Lung (tissue), 12 donors: ENCODE results near the gene SPACA4. TPM values are rescaled to one million over a fixed set of nuclear protein-coding genes. Genes with fewer than 3 reads are reported as not detected.

Experiments
- ATAC-seq: fragments of 200-7000 bp; cut with Tn5 transposase; one replicate; pipeline ENCODE4 v1.9.1; 2020; ENCODE audit warnings: moderate number of reproducible peaks; ENCODE audit not compliant: insufficient read depth, low FRiP score
- DNase-seq, 3 donors: peaks; one replicate each; pipeline ENCODE4 v3.0.0-alpha.2; 2013 to 2017
- H3K27ac ChIP-seq, 2 donors: one replicate each; pipeline ENCODE4 v1.5.1; 2013; ENCODE audit warnings: mild to moderate bottlenecking in 2 of 2, moderate library complexity in 2 of 2, control low read depth in 1 of 2, inconsistent platforms in 1 of 2, low read depth in 1 of 2, low read length in 1 of 2
- H3K27me3 ChIP-seq, 3 donors: one replicate each; pipeline ENCODE4 v1.5.1; 2013; ENCODE audit warnings: low read length in 2 of 3; ENCODE audit not compliant: control insufficient read depth in 3 of 3, insufficient read depth in 3 of 3
- H3K36me3 ChIP-seq, 4 donors: one replicate each; pipeline ENCODE4 v1.5.1; 2013; ENCODE audit warnings: low read length in 4 of 4, mild to moderate bottlenecking in 1 of 4, moderate library complexity in 1 of 4; ENCODE audit not compliant: control insufficient read depth in 4 of 4, insufficient read depth in 4 of 4
- H3K4me1 ChIP-seq, 5 donors: one replicate each; pipeline ENCODE4 v1.5.1; 2013; ENCODE audit warnings: low read length in 5 of 5, mild to moderate bottlenecking in 2 of 5, moderate library complexity in 1 of 5; ENCODE audit not compliant: control insufficient read depth in 5 of 5, insufficient read depth in 5 of 5
- H3K4me3 ChIP-seq: one replicate; pipeline ENCODE4 v1.5.1; 2013; ENCODE audit warnings: mild to moderate bottlenecking, control low read depth, moderate library complexity
- H3K9ac ChIP-seq, 2 donors: one replicate each; pipeline ENCODE4 v1.5.1; 2013; ENCODE audit warnings: low read length in 2 of 2, control low read depth in 1 of 2; ENCODE audit not compliant: insufficient read depth in 1 of 2
- H3K9me3 ChIP-seq, 4 donors: one replicate each; pipeline ENCODE4 v1.5.1; 2013; ENCODE audit warnings: low read length in 3 of 4, mild to moderate bottlenecking in 1 of 4, moderate library complexity in 1 of 4; ENCODE audit not compliant: control insufficient read depth in 4 of 4, insufficient read depth in 3 of 4
- WGBS, 2 donors: extraction: QIAGEN DNeasy Blood & Tissue Kit; methylation state at CpG; one replicate each; pipeline ENCODE4 v1.1.7; 2013; 5-methylcytosine and 5-hydroxymethylcytosine counted together
- polyA plus RNA-seq, 2 donors: library from polyadenylated mRNA; stranded (reverse); fragments of 200-250 nt; gene quantifications; one replicate each; pipeline ENCODE4 v1.2.1, GENCODE V29; 2013
- total RNA-seq, 2 donors: library from RNA; depleted of rRNA in 1 of 2; stranded (reverse); fragments of >200 nt in 1 of 2; gene quantifications; one replicate each; pipeline ENCODE4 v1.2.1, GENCODE V29; 2014 to 2021
- TF ChIP-seq, protein P1 (sequence below): IDR thresholded peaks from 2 replicates; pipeline ENCODE4 v1.5.1; 2012; ENCODE audit warnings: mild to moderate bottlenecking; ENCODE audit errors: control extremely low read depth, extremely low read depth
- donor health status: control.
- donor health status: control.
- donor health status: Bipolar disorder and iron deficiency.
- donor health status: healthy.
- donor health status: DM: yes; HTN: yes; CAD: no.

SPACA4 gene
- total and polyA plus RNA-seq, 4 donors = 0.03 to 0.16 TPM; not detected in 2

DNA sequence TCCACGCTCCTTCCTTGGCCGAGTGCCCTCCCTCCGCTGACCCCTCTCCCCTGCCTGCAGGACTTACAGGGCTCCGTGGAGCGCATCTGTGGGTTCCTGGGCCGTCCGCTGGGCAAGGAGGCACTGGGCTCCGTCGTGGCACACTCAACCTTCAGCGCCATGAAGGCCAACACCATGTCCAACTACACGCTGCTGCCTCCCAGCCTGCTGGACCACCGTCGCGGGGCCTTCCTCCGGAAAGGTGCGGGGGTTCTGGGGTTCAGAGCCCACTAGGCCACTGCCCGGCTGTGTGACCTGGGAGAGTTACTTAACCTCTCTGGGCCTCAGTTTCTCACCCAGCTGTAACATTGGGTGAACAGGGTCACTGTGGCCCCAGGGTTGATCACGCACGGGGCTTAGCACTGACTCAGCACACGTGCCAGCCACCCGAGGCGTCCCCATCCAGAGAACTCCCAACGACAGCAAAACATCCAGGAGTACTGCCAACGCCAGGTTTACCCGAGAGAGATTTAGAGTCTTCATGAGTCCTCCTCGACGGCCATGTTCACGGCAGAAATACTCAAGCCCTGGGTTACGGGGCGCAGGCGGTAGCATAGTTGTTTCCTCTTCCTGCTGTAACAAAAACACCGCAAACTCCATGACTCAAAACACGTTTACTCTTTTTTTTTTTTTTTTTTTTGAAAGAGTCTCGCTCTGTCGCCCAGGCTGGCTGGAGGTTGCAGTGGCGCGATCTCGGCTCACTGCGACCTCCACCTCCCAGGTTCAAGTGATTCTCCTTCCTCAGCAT lies 9.7 kb upstream of the SPACA4 start:
- no peaks in the 10 kb centered on the region for H3K9me3 ChIP-seq
- no peaks in the 10 kb centered on the region for H3K27me3 ChIP-seq
- H3K36me3 ChIP-seq = no peaks in the 10 kb centered on the region
- TF ChIP-seq, protein P1, sequence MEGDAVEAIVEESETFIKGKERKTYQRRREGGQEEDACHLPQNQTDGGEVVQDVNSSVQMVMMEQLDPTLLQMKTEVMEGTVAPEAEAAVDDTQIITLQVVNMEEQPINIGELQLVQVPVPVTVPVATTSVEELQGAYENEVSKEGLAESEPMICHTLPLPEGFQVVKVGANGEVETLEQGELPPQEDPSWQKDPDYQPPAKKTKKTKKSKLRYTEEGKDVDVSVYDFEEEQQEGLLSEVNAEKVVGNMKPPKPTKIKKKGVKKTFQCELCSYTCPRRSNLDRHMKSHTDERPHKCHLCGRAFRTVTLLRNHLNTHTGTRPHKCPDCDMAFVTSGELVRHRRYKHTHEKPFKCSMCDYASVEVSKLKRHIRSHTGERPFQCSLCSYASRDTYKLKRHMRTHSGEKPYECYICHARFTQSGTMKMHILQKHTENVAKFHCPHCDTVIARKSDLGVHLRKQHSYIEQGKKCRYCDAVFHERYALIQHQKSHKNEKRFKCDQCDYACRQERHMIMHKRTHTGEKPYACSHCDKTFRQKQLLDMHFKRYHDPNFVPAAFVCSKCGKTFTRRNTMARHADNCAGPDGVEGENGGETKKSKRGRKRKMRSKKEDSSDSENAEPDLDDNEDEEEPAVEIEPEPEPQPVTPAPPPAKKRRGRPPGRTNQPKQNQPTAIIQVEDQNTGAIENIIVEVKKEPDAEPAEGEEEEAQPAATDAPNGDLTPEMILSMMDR = no peak
- no peak for DNase-seq
- H3K4me3 ChIP-seq = no peak overlapping the region
- no peak overlapping the region for H3K9ac ChIP-seq
- WGBS, 2 donors = 73 to 76% methylated on average over 37 to 39 of the region's 39 CpGs
- no peak for ATAC-seq
- H3K27ac ChIP-seq = no peak overlapping the region
- no peaks in the 10 kb centered on the region for H3K4me1 ChIP-seq

DNA sequence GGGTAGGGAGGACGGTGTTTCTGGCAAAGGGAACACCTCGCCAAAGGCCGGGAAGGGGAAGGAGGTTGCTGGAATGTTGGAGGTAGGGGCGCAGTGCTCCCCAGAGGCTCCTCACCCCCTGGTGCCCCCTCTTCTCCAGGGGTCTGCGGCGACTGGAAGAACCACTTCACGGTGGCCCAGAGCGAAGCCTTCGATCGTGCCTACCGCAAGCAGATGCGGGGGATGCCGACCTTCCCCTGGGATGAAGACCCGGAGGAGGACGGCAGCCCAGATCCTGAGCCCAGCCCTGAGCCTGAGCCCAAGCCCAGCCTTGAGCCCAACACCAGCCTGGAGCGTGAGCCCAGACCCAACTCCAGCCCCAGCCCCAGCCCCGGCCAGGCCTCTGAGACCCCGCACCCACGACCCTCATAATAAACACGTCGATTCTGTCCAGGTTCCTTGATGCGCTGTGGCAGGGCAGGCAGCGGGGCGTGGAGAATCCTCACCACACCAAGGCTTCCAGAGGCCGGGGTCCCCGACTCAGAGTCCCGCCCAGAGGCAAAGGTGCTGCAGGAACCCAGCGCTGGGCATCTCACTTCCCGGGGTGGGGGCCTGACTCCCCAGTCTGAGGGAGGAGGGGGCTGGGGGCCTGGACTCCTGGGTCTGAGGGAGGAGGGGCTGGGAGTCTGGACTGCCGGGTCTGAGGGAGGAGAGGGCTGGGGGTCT lies 7.4 kb upstream of the SPACA4 start:
- 75 to 79% methylated on average over 30 of the region's 30 CpGs for WGBS, 2 donors
- no peak for ATAC-seq

DNA sequence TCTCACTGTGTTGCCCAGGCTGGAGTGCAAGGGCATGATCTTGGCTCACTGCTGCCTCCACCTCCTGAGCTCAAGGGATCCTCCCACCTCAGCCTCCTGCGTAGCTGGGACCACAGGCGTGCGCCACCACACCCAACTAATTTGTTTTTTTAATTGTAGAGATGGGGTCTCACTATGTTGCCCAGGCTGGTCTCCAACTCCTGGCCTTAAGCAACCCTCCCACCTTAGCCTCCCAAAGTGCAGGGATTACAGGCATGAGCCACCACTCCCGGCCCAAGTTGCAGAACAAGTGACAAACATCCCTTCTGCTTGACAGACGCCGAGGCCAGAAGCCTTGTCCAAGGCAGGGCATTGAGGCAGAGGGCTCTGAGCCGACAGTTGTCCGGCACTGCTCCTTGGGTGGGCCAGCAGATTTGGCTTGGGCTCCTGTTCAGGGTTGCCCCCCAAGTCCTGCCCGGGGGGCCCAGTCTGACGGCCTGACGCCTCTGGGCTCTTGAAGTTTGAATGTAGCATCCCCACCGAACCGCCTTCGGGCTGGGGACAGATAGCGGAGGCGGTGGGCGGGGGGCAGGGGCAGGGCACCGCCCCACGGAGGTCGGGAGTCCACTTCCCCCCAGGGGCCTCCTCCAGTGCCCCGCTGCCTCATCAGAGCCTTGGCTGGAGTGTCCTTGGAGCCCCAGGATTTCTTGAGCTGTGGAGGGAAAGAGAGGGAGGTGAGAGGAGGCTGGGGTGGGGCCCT lies 5.7 kb upstream of the SPACA4 start:
- Histone ChIP-seq H3K9ac (no peak overlapping the region), H3K27ac (no peak overlapping the region), H3K4me1 (no peaks in the 10 kb centered on the region), H3K9me3 (no peaks in the 10 kb centered on the region), H3K36me3 (no peaks in the 10 kb centered on the region), H3K4me3 (no peak overlapping the region), H3K27me3 (no peaks in the 10 kb centered on the region)
- ATAC-seq (no peak), DNase-seq (no peak)
- WGBS, 2 donors = 88 to 91% methylated on average over 21 of the region's 21 CpGs
- TF ChIP-seq, protein P1 = no peak

More for the DNA sequence above, 7.4 kb upstream of the SPACA4 start:
- Histone ChIP-seq H3K36me3 (no peaks in the 10 kb centered on the region), H3K9me3 (no peaks in the 10 kb centered on the region), H3K27me3 (no peaks in the 10 kb centered on the region), H3K9ac (no peak overlapping the region), H3K4me3 (no peak overlapping the region), H3K4me1 (no peaks in the 10 kb centered on the region), H3K27ac (no peak overlapping the region)
- no peak for DNase-seq
- TF ChIP-seq, protein P1 = no peak
